Aorta (tissue), 5 donors: ENCODE data around the gene MNAT1. TPM values are rescaled to one million over a fixed set of nuclear protein-coding genes. Genes with fewer than 3 reads are reported as not detected.

Source experiments
- ATAC-seq: fragments of 200-7000 bp; cut with Tn5 transposase; one replicate; pipeline ENCODE4 v1.9.1; 2022; ENCODE audit warnings: moderate library complexity; ENCODE audit not compliant: low FRiP score
- DNase-seq, 2 donors: peaks; one replicate each; pipeline ENCODE4 v3.0.0-alpha.2; 2020
- H3K27ac ChIP-seq, 2 donors: one replicate each; pipeline ENCODE4 v1.5.1; 2013; ENCODE audit warnings: low read length in 2 of 2, mild to moderate bottlenecking in 2 of 2, moderate library complexity in 2 of 2, control low read depth in 1 of 2, inconsistent platforms in 1 of 2, low read depth in 1 of 2
- H3K27me3 ChIP-seq, 2 donors: one replicate each; pipeline ENCODE4 v1.6.1; 2013; ENCODE audit warnings: control low read depth in 1 of 2, low read length in 1 of 2, mild to moderate bottlenecking in 1 of 2, moderate library complexity in 1 of 2; ENCODE audit not compliant: insufficient read depth in 2 of 2, control insufficient read depth in 1 of 2
- H3K36me3 ChIP-seq, 2 donors: one replicate each; pipeline ENCODE4 v1.6.1; 2013; ENCODE audit warnings: control low read depth in 1 of 2, low read length in 1 of 2, mild to moderate bottlenecking in 1 of 2; ENCODE audit not compliant: insufficient read depth in 2 of 2, control insufficient read depth in 1 of 2
- H3K4me1 ChIP-seq, 2 donors: one replicate each; pipeline ENCODE4 v1.6.1; 2013; ENCODE audit warnings: low read length in 2 of 2, control low read depth in 1 of 2, mild to moderate bottlenecking in 1 of 2, moderate library complexity in 1 of 2; ENCODE audit not compliant: insufficient read depth in 2 of 2, control insufficient read depth in 1 of 2
- H3K4me3 ChIP-seq, 2 donors: one replicate each; pipeline ENCODE4 v1.5.1; 2013; ENCODE audit warnings: low read length in 2 of 2, control low read depth in 1 of 2, mild to moderate bottlenecking in 1 of 2
- H3K9me3 ChIP-seq: one replicate; pipeline ENCODE4 v1.6.1; 2013; ENCODE audit warnings: mild to moderate bottlenecking, low read length; ENCODE audit not compliant: control insufficient read depth
- WGBS, 2 donors: extraction: QIAGEN DNeasy Blood & Tissue Kit; methylation state at CpG; one replicate each; pipeline ENCODE4 v1.1.7; 2013; 5-methylcytosine and 5-hydroxymethylcytosine counted together
- intact Hi-C, 2 donors: fragments of 100-400 bp; cut with DNase I; formaldehyde crosslinking; loops; one replicate each; pipeline versions ENCODE4 v1.14.2 to v1.15.0; 2022
- long read RNA-seq, 2 donors: library from polyadenylated mRNA; unstranded; transcript quantifications; one replicate each; pipeline ENCODE4 v2.0.0, GENCODE V29; 2020 to 2021
- polyA plus RNA-seq, 2 donors: library from polyadenylated mRNA; stranded (reverse); fragments of 200-250 nt; gene quantifications; one replicate each; pipeline ENCODE4 v1.2.3, GENCODE V29; 2013
- total RNA-seq, 2 donors: library from RNA; stranded (reverse); fragmentation: NEBNext Ultra II Directional; extraction: Animal tissue kit (Norgen Biotek cat#: 25700); gene quantifications; one replicate each; pipeline ENCODE4 v1.2.1, GENCODE V29; 2021
- donor health status: healthy with polysubstance abuse.
- donor health status: Bipolar disorder and iron deficiency.
- donor health status: DM: no; HTN: no; CAD: no.
- donor health status: DM: no; HTN: no; CAD: no.
- donor health status: DM: yes; HTN: yes; CAD: no.

MNAT1 gene
- 10 to 100 TPM; 38.2 to 41.1 TPM for total RNA-seq
- polyA plus RNA-seq = 10 to 100 TPM; 23.7 to 25.7 TPM
- long read RNA-seq, donor 1, transcript MNAT1-201 (8 exons, 2,635 nt) = major isoform, 13 of 25 reads
- long read RNA-seq, donor 1, partial matches to known transcripts = 6 of 25 reads
- long read RNA-seq, donor 1, other reads (novel, unspliced or antisense) = 5 of 25 reads
- long read RNA-seq, donor 2, transcript MNAT1-201 (8 exons, 2,635 nt) = major isoform, 8 of 18 reads
- long read RNA-seq, donor 2, partial matches to known transcripts = 3 of 18 reads
- long read RNA-seq, donor 2, other reads (novel, unspliced or antisense) = 6 of 18 reads

- Histone ChIP-seq H3K27me3 (no peaks in the 10 kb centered on the region), H3K27ac (peak within 1 kb of the TSS in 1 of 2 donors; percentile 53), H3K36me3 (no peaks in the 10 kb centered on the region), H3K9me3 (no peaks in the 10 kb centered on the region), H3K4me1 (peaks cover 0 to 4% of the 10 kb centered on the region in 2 donors), H3K4me3 (peak within 1 kb of the TSS; percentile 61 to 97)
- peak; percentile 80 to 90 for DNase-seq
- WGBS, 2 donors = 2 to 3% methylated on average over 33 of the region's 33 CpGs
- ATAC-seq = peak; percentile 96
- intact Hi-C loops = no loop called here
These were observed at the start of gene MNAT1 for GRCh38 chr14:60734465-60735242. TSS of gene MNAT1 (plus strand) at chr14:60734761. CDS start at chr14:60734863, 102 bp downstream.

- ATAC-seq = no peak
- no peak overlapping the region for H3K27ac ChIP-seq
These were observed 47.7 kb upstream of the MNAT1 start for GRCh38 chr14:60686865-60687264.

GRCh38 chr14:60691383-60692113 is 43.0 kb upstream of the MNAT1 start:
- ATAC-seq (no peak), DNase-seq (no peak)
- H3K9me3 ChIP-seq = no peaks in the 10 kb centered on the region
- H3K36me3 ChIP-seq = no peaks in the 10 kb centered on the region
- H3K4me3 ChIP-seq = no peak overlapping the region
- WGBS, 2 donors = 85 to 86% methylated on average over 3 of the region's 3 CpGs
- no peaks in the 10 kb centered on the region for H3K4me1 ChIP-seq
- intact Hi-C loops = no loop called here
- no peaks in the 10 kb centered on the region for H3K27me3 ChIP-seq
- no peak overlapping the region for H3K27ac ChIP-seq

More at GRCh38 chr14:60686865-60687264, 47.7 kb upstream of the MNAT1 start:
- intact Hi-C loops = no loop called here
- no peak for DNase-seq
- Histone ChIP-seq H3K9me3 (no peaks in the 10 kb centered on the region), H3K36me3 (no peaks in the 10 kb centered on the region), H3K4me1 (no peaks in the 10 kb centered on the region), H3K27me3 (no peaks in the 10 kb centered on the region), H3K4me3 (no peak overlapping the region)

- Histone ChIP-seq H3K36me3 (no peaks in the 10 kb centered on the region), H3K9me3 (peaks cover 2% of the 10 kb centered on the region), H3K27me3 (no peaks in the 10 kb centered on the region), H3K4me3 (no peak overlapping the region), H3K27ac (no peak overlapping the region), H3K4me1 (no peaks in the 10 kb centered on the region)
- intact Hi-C loops = no loop called here
- 79% methylated on average over 4 of the region's 4 CpGs for WGBS, 2 donors
- ATAC-seq (no peak), DNase-seq (no peak)
These were observed 39.2 kb upstream of the MNAT1 start for GRCh38 chr14:60695327-60695726.

GRCh38 chr14:60700598-60700997 is 34.0 kb upstream of the MNAT1 start:
- Histone ChIP-seq H3K4me1 (no peaks in the 10 kb centered on the region), H3K9me3 (peaks cover 7% of the 10 kb centered on the region), H3K36me3 (no peaks in the 10 kb centered on the region), H3K4me3 (no peak overlapping the region), H3K27me3 (no peaks in the 10 kb centered on the region), H3K27ac (no peak overlapping the region)
- DNase-seq = no peak
- ATAC-seq = no peak
- intact Hi-C loops = no loop called here
- WGBS, 2 donors = 87 to 94% methylated on average over 3 of the region's 3 CpGs

- no peak for DNase-seq
- intact Hi-C loops = no loop called here
These were observed 29.5 kb upstream of the MNAT1 start for GRCh38 chr14:60705100-60705499.

GRCh38 chr14:60707858-60708257 is 26.7 kb upstream of the MNAT1 start:
- DNase-seq = no peak
- Histone ChIP-seq H3K4me1 (no peaks in the 10 kb centered on the region), H3K27me3 (no peaks in the 10 kb centered on the region), H3K4me3 (no peak overlapping the region), H3K27ac (no peak overlapping the region), H3K9me3 (no peaks in the 10 kb centered on the region), H3K36me3 (no peaks in the 10 kb centered on the region)
- intact Hi-C loops = no loop called here
- no peak for ATAC-seq
- WGBS, 2 donors = 94 to 98% methylated on average over 3 of the region's 3 CpGs

More at GRCh38 chr14:60705100-60705499, 29.5 kb upstream of the MNAT1 start:
- no peak for ATAC-seq
- Histone ChIP-seq H3K27me3 (no peaks in the 10 kb centered on the region), H3K4me1 (no peaks in the 10 kb centered on the region), H3K27ac (no peak overlapping the region), H3K4me3 (no peak overlapping the region), H3K36me3 (no peaks in the 10 kb centered on the region), H3K9me3 (peaks cover 4% of the 10 kb centered on the region)

GRCh38 chr14:60710494-60710893 is 24.1 kb upstream of the MNAT1 start:
- Histone ChIP-seq H3K4me3 (no peak overlapping the region), H3K36me3 (peaks cover 0 to 2% of the 10 kb centered on the region in 2 donors), H3K9me3 (no peaks in the 10 kb centered on the region), H3K27me3 (no peaks in the 10 kb centered on the region), H3K4me1 (no peaks in the 10 kb centered on the region), H3K27ac (no peak overlapping the region)
- intact Hi-C loops = no loop called here
- DNase-seq (no peak), ATAC-seq (no peak)
